GM21529 (cell line): ENCODE data around the gene JDP2.

Experiments used
- ATAC-seq: cut with Tn5 transposase; IDR thresholded peaks from one replicate; pipeline ENCODE4 v1.9.1; 2021; ENCODE audit not compliant: unreplicated experiment

The JDP2 gene

DNA sequence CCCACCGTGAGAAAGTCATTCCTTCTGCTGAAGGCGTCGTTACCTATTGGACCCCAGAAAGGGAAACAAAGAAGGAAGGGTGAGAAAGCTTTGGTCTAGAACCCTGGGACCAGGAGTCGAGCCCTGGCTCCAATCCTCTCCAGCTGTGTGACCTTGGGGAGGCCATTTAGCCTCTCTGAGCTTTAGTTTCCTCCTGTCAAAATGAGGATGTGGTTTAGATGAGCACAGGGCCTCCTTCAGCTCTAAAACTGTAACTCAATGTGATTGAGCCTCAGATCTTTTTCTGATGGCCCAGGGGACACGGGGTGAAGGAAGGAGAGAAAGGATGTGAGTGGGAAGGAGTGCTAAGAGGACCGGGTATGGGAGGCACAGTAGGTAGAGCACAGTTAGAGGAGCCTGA, 7.7 kb downstream of the JDP2 start:
- ATAC-seq = no peak

DNA sequence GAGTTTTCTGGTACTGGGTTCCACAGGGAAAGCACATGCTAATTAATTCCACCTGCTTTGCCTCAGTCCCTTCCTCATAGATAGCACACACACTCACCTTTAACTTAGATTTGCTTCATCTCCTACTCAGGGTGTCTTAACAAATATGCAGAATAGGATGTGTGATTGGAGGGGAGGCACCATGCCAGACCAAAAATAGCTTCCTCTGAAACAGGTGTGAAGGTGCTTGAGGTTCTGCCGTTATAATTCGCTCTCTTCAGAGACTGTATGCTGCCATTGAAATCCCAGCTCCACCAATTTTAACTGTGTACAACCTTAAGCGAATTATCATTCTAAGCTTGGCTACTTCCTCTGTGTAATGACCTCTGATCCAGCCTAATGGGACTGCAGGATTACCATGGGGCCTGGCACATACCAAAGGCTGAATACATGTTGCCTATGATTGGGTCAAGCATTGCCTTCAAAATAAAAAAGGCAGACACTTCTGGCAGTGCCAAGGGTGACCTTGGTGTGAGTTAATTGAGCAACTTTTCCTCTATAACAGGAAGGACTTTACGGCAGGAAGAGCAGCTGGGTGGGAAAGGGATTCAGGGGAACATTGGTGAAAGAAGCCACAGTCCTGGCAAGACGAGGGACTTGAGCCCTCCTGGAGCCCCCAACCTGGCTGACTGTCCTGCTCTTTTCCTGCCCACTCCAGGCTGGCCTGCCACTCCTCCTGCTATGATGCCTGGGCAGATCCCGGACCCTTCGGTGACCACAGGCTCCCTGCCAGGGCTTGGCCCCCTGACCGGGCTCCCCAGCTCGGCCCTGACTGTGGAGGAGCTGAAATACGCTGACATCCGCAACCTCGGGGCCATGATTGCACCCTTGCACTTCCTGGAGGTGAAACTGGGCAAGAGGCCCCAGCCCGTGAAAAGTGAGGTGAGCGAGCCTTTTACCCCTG, 9.7 kb downstream of the JDP2 start:
- ATAC-seq = no peak

DNA sequence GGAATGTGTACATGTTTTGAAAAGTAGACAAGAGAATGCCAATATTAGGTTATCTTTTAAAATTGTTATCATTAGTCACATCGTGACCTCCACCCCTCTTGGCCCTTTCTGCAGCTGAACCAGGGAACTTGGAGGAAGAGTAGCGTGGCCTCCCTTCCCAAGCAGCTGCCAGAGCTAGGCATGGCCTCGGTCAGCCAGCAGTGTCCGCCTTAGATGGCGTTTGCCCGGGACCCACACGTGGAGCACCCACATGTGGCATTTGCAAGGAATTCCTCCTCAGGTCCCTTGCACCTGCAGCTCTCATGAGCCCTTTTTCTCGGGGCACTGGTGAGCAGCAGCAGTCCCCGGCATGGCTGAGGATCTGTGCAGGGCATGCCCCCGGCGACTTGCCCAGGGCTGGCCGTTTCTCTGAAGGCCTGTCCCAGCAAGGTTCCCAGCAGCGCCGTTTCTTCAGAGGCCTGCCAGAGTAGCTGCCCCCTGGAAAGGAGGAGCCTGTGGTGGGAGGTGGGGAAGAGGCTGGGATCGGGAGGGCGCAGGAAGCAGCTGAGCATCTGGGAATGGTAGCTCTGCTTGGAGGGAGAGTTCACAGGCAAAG, 10.8 kb downstream of the JDP2 start:
- no peak for ATAC-seq

DNA sequence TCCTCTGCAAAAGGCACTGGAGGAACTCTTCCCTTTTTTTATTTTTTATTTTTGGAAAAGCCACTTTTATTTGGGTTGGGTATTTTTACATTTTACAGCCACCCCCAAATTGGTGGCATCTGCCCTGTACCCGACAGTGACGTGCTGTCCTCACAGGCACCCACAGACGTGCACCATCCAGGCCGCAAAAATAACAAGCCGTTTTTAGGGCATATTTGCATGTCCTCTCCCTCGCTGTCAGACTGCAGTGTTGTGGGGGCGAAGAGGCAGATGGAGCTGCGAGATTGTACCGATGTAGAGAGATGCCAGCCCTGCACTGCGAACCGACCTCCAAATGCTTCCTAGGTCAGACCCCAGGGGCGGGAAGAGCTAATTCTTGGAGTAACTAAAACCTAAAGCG, 12.2 kb downstream of the JDP2 start:
- peak; percentile 67 for ATAC-seq

DNA sequence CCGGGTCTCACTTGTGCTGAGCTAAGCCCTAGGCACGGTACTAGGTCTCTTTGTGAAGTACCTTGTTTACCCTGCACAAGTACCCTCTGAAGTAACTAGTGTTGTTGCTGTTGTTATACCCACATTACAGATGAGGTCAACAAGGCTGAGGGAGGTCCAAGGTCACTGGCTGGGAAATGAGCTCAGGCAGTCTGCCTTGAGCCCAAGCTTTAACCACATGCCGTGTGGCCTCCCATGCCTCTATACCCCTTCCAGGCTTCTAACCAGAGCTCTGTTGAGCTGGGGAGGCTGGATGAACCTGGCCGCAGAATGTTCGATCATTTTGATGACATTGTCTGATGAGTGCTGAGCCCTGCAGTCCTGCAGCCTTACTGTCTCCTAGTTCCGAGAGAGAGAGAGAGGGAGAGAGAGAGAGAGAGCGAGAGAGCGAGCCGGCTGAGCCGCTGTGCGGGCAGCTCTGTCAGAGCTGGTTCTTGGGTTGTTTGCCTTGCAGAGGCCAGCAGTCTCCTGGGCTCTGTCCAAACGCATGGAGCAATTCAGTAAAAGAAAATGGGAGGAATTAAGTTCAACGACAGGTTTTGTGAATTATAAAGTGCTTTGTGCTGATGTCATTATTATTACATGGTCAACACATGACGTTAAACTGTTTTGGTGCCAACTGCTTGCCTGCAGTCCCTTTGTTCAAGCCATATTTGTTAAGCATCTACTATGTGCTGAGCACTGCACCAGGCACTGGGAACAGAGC, 13.1 kb downstream of the JDP2 start:
- ATAC-seq = no peak

DNA sequence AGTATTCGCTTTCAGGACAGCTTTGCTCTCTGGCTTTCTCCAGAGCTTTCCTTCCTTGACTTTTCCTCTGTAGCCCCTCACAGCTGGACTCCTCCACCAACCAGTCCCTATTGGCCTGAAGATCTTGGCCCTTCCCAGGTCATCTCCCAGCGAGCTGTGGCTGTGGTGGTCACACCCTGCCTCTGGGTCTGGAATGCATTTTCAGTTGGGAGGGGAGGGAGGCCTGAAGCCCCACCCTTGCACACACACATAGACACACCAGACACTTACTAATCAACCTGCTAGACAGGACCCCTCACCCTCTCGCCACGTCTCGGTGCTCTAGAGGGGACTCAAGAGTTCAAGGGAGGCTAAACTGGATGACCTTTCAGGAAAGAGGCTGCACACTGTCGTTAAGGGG, 13.9 kb downstream of the JDP2 start:
- ATAC-seq = no peak

DNA sequence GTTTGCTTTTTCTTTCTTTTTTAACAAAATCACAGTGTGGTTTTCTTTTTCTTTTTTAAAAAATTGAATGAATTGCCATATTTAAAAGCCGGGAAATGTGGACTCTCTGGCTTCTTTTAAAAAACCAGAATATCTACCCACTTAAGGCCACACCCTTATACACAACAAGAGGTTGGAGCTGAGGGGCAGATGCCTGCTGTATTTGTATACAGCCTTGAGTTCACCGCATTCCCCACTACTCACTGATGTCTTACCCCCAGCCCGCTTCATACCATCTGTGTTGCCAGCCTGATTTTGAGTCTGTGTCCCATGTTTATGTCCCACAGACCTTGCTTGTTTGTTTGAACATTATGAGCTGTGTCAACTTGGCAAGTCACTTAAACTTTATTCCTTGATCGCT, 14.3 kb downstream of the JDP2 start:
- no peak for ATAC-seq

DNA sequence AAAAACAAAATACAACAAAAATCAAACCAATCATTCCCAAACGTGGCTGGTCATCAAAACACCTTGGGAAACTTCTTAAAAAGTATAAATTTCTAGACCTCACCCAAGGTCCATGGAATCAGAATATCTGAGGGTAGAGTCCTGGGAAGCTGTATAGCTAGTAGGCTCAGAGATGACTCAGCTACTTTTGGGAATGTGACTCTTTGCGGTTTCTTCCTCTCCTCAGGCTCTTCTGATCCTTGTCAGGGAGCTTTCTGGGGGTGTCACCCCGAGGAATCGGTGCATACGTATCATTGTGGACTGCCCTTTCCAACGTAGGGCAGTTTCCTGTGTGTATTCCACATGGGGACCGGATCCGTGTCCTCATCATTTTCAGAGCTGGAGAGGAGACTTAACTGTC, 14.8 kb downstream of the JDP2 start:
- ATAC-seq = no peak

DNA sequence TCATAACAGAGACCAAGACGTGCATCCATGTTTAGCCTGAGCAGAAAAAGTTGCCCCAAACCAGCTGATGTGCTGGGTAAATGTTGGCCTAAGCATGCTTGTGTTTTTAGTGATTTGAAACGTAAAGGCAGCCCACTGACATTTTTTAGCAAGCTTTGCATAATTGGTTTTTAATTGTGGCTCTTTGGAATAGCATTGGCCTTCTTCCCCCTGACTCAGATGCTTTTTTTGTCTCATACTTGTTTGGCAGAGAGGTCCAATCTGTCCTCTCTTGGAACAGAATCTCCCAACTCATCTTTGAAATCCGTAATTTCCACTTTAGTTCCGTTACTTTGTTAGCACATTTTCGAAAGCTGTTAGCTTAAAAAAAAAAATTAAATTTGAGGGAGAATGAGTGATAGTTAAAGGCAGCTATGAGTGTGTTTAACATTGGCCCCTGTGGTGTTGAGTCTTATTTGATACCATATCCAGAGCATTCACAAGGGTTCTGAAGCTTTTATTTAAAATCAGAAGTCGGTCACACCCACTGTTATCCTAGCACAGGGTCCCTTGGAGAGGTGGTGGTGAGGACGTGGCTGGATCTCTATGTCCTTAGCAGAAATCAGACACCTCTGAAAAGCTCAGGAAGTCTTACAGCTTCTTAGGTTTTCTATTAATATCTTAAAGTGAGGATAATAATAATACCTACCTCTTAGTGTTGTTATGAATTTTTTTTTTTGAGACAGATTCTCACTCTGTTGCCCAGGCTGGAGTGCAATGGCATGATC, 15.6 kb downstream of the JDP2 start:
- ATAC-seq = no peak

DNA sequence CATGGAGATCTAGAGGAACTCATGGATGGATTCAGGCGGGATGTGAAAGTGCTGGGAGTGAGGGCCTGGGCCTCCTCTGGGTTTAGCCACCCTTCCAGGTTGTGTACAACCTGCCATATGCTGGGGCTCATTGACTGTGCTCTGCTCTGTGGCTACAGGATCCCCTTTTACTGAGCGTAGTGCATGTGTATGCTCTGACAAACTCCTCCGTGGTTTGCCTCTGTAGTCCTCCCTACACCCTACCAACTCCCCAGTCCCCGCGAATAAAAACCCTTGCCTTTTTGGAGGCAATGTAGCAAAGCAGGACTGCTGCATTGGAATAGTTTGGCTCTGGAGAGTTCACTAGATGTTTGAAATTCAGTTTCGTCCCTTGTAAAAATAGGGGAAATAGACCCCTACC, 17.4 kb downstream of the JDP2 start:
- no peak for ATAC-seq

DNA sequence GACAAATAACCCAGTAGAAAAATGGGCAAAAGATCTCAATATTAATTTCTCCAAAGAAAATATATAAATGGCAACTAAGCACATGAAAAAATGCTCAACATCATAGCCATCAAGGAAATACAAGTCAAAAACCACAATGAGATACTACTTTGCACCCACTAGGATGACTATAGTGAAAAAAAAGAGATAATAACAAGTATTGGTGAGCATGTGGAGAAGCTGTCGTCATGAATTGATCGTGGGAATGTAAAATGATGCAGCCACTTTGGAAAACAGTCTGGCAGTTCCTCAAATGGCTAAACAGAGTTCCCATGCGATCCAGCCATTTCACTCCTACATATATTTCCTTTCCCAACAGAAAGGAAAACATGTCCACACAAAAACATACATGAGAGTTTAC, 18.1 kb downstream of the JDP2 start:
- ATAC-seq = no peak

DNA sequence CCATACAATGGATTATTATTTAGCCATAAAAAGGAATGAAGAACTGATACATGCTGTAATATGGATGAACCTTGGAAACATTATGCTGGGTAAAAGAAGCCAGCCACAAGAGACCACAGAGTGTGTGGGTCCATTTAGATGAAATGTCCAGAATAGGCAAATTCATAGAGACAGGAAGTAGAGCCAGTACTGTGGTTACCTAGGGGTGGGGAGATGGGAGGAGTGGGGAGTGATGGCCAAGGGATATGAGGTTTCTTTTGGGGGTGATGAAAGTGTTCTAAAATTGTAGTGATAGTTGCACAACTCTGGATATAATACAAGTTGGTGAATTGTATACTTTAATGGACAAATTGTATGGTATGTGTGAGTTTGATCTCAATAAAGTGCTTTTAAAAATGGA, 18.6 kb downstream of the JDP2 start:
- ATAC-seq = no peak

DNA sequence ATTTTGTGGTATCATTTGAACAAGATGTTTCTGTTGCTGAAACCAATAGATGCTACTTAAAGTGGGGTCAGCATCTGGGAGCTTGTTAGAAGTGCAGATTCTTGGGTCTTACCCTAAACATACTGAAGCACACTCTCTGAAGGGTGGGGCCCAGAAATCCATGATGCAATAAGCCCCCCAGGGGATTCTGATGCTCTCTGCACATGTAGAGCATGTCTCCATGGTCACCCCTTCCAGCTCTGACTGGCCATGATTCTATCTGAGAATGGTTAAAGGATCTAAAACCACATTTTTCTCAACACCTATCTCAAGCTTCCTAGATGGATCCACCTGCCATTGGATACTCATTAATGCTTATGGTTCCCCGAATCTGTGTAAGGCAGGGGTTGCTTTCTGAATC, 20.4 kb downstream of the JDP2 start:
- ATAC-seq = no peak

DNA sequence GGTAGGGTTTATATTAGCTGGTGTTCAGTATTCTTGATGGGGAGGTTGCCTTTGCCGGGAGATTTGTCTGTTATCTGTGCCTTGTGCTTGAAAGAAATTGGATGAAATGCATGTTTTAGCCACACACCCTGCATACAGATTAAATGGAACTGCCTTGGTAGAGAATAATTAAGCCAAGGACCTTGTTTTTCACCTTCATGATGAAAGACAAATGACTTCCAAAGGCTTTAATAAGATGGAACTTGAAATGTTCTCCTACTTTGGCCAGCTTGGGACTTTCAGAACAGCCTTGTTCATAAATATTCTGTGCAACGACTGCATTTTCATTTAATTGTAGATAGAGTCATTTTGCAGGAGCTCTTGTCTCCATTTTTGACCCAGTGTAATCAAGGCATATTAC, 21.2 kb downstream of the JDP2 start:
- ATAC-seq = no peak

DNA sequence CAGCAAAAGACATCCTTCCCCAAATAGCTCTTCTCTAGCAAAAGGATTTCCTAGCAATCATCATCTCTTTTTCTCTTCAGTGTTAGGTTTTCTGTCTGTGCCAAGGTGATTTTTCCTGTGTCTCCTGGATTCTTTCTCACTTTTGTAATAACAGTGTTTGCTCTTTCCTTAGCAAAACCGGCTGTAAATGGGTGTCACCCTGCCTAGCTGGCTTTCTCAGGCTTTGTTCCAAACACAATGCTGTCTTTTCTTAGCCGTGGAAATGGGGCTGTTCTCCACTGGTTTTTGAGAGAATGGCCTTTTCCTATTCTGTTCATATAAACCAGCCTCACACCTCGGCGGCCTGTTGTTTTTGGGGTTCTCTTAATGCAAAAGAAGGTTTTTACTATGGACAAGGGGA, 21.9 kb downstream of the JDP2 start:
- no peak for ATAC-seq

DNA sequence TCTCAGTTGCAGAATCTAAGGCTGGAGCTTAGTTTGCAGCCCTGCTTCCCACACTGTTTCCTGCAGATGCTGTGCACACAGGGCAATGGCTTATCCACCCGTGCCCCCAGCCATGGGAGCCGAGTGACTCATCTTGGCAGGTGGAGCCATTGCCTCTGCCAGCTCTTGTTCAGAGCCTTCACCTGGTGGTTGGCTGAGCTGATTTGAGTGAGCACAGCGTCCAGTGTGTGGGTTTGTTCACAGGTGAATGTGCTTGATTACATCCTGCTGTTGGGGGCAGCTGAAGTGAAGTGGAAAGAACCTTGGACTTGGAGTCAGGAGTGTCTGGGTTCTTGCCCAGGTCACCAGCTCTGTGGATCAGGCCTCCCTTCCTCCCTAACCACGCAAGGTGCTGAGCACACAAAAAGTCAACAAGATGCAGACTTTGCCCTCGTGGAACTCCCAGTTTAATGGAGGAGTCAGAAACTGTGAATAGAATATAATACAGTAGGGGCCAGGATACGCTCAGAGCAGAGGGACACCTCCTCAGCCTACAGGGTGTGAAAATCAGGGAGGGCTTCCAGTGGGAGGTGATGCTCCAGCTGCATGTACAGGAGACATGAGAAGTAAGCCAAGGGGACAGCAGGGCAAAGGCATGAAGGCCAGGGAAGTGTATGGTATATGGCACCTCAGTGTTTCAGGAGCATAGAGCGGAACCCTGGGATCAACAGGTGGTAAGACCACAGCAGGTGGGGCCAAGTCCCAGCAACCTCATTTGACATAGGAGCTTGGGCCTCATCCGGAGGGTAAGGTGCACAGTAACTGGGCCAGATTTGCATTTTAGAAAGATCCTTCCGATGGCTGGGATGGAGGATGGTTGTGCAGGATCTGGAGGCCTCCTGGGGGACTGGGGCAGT, 22.8 kb downstream of the JDP2 start:
- no peak for ATAC-seq

DNA sequence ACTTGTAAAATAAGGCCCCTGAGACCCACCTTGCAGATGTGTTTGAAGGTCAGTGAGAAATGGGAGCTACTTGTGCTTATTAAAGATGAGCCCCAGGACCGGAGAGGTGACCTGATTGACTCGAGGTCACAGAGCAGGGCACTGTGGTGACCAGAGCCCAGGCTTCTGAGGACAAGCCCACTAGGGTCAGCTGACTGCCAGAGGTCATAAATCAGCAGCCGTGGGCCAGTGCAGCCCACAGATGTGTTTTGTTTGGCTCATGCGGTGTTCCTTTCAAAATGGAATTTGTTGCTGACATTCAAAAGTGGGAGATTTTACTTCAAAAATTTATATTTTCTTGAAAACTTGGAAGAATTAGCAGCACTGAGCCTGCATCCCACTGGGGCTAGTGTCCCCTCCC, 24.5 kb downstream of the JDP2 start:
- ATAC-seq = no peak

DNA sequence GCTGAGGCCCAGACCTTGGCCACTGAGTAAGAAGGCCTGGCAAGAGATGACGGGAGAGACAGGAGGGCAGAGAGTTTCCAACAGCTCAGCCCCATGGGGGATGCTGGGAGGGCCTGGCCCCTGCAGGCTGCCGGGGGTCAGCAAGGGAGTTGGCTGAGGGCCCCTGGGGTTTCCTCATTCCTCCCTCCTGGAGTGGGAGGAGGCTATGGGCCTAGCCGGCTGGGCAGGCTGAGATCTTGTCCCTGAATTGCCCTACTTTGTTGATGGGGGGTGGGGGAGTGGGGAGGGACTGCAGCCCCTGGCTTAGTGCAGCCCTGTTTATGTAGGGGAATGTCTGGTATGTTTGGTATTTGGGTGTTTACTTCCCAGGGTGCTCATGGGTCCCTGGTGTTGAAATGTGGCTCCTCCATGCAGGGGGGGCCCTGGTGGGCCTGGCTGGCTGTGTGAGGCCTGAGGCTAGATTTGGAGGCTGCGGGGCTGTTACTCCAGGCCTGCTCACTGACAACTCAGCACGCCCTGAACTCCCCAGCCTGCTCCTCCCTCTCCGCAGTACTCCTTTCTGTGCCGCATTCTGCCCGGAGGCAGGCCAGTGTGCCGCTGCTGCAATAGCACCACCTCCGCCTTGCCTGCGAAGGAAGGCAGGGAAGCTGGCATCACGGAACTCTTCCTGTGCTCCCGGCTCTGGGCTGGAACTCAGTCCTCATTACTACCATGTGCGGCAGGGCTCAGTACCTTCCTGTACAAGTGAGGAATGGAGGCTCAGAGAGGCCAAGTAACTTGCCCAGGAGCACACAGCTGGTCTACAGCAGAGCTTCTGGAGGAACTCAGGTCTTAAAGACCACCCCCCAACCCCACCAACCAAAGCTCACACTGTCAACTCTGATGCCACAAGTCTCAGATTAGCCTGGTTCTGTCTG, 25.3 kb downstream of the JDP2 start:
- no peak for ATAC-seq

DNA sequence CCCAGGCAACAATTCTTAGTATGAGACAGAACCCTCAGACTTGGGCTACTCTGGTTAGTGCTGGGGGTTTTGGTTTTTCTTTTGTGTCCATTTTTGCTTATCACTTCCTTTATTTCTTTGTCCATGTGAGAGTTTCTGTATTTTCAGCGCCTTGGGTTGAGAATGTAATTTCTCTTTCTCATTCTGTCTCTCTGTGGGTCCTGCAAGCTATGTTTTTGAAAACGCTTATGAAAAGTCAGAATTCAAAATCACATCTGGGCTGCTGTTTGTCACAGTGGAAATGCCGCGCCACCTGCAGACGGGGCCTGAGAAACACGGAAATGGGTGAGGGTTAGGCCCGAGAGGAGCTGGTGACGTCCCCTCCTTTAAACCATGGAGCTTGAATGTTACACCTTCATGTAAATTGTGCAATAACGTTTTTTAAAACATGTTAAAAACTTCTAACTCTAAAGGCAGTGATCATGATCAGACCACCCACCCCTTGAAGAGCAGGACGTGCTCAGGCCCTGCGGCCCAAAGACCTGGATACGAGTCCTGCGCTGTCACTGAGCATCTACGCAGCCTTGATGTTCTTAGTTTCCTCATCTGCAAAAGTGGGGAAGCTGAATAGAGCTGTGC, 26.1 kb downstream of the JDP2 start:
- peak; percentile 44 for ATAC-seq
